B cell (primary cell): ENCODE results near the gene SH3YL1. TPM values are rescaled to one million over a fixed set of nuclear protein-coding genes. Genes with fewer than 3 reads are reported as not detected.

ENCODE experiments used
- ATAC-seq: fragments of 200-7000 bp; cut with Tn5 transposase; one replicate; pipeline ENCODE4 v1.10.0; 2021; ENCODE audit warnings: low read depth, mild to moderate bottlenecking, moderate number of reproducible peaks, moderate library complexity
- CTCF ChIA-PET: fragments of 350-600 bp; sonication (Branson Sonifier 250); formaldehyde crosslinking; loops from one replicate; lab custom pipeline; 2021; ENCODE audit warnings: antibody characterized with exemption, inconsistent platforms; lab: Charles Lee
- POLR2A ChIA-PET: fragments of 350-600 bp; sonication (Branson Sonifier 250); formaldehyde crosslinking; loops from one replicate; lab custom pipeline; 2021; ENCODE audit warnings: antibody characterized with exemption; lab: Charles Lee
- DNase-seq: peaks from one replicate; pipeline ENCODE4 v3.0.0; 2013
- H2AFZ ChIP-seq: 2 replicates; pipeline ENCODE4 v1.6.1; 2012; ENCODE audit warnings: mild to moderate bottlenecking, low read depth, low read length; ENCODE audit not compliant: insufficient read depth, poor library complexity, severe bottlenecking
- H3K27ac ChIP-seq, 2 donors: 1 replicate in 1 of 2; 2 replicates in 1 of 2; pipeline ENCODE4 v1.5.1; 2012 to 2013; ENCODE audit warnings: low read length in 2 of 2, mild to moderate bottlenecking in 2 of 2, moderate library complexity in 1 of 2
- H3K27me3 ChIP-seq, 4 experiments: fragments of 200-600 bp in 1 of 4; sonication (generic) in 1 of 4; replicated peaks in 1 of 4; 1 replicate in 2 of 4; 2 replicates in 2 of 4; pipeline versions ENCODE4 v1.6.1 to v1.7.0; 2013 to 2016; ENCODE audit warnings: low read length in 3 of 4, mild to moderate bottlenecking in 2 of 4, mixed read lengths in 1 of 4, moderate library complexity in 1 of 4; ENCODE audit not compliant: insufficient read depth in 4 of 4, control insufficient read depth in 3 of 4; ENCODE audit errors: control extremely low read depth in 1 of 4
- H3K36me3 ChIP-seq, 2 experiments: replicated peaks in 1 of 2; 1 replicate in 1 of 2; 2 replicates in 1 of 2; pipeline versions ENCODE4 v1.6.1 to v1.7.1; 2013; ENCODE audit warnings: low read length in 1 of 2; ENCODE audit not compliant: insufficient read depth in 2 of 2, control insufficient read depth in 1 of 2; ENCODE audit errors: control extremely low read depth in 1 of 2, extremely low read depth in 1 of 2
- H3K4me1 ChIP-seq, 2 donors: fragments of 200-600 bp in 1 of 2; sonication (generic) in 1 of 2; 1 replicate in 1 of 2; 2 replicates in 1 of 2; pipeline versions ENCODE4 v1.5.1 to v1.6.1; 2013 to 2017; ENCODE audit warnings: low read length in 2 of 2; ENCODE audit not compliant: control insufficient read depth in 2 of 2, insufficient read depth in 2 of 2
- H3K4me2 ChIP-seq: replicated peaks from 2 replicates; pipeline ENCODE3; 2012; ENCODE audit warnings: mild to moderate bottlenecking, low read depth, low read length; ENCODE audit not compliant: poor library complexity, severe bottlenecking
- H3K4me3 ChIP-seq, 5 experiments: fragments of 200-600 bp in 1 of 5; sonication (generic) in 1 of 5; 1 replicate in 3 of 5; 2 replicates in 2 of 5; pipeline versions ENCODE4 v1.5.1 to v1.7.0; 2011 to 2016; ENCODE audit warnings: low read length in 4 of 5, mild to moderate bottlenecking in 4 of 5, low read depth in 2 of 5, control low read depth in 1 of 5, moderate library complexity in 1 of 5; ENCODE audit not compliant: insufficient read depth in 1 of 5; ENCODE audit errors: control extremely low read depth in 1 of 5, extremely low read depth in 1 of 5
- H3K79me2 ChIP-seq: fragments of 200-600 bp; sonication (generic); one replicate; pipeline ENCODE4 v1.6.0; 2016; ENCODE audit warnings: low read length; ENCODE audit not compliant: control insufficient read depth, insufficient read depth
- H3K9ac ChIP-seq: fragments of 200-600 bp; sonication (generic); 2 replicates; pipeline ENCODE4 v1.6.1; 2017; ENCODE audit warnings: mild to moderate bottlenecking, low read length, moderate library complexity
- H3K9me3 ChIP-seq, 3 donors: one replicate each; pipeline versions ENCODE4 v1.6.1 to v1.7.1; 2013; ENCODE audit warnings: low read length in 2 of 3; ENCODE audit not compliant: control insufficient read depth in 2 of 3, insufficient read depth in 1 of 3; ENCODE audit errors: control extremely low read depth in 1 of 3
- H4K20me1 ChIP-seq: 2 replicates; pipeline ENCODE4 v1.6.0; 2012; ENCODE audit warnings: mild to moderate bottlenecking, low read length; ENCODE audit not compliant: insufficient read depth, control insufficient read depth, poor library complexity, severe bottlenecking
- H3K27ac Mint-ChIP-seq: one replicate; pipeline ENCODE4 v1.8.0; 2021; ENCODE audit warnings: mixed read lengths
- H3K27me3 Mint-ChIP-seq: one replicate; pipeline ENCODE4 v1.8.0; 2021; ENCODE audit warnings: mixed read lengths
- H3K4me1 Mint-ChIP-seq: one replicate; pipeline ENCODE4 v1.8.0; 2021; ENCODE audit warnings: mixed read lengths
- H3K4me3 Mint-ChIP-seq: one replicate; pipeline ENCODE4 v1.8.0; 2021; ENCODE audit warnings: mixed read lengths
- H3K9me3 Mint-ChIP-seq: one replicate; pipeline ENCODE4 v1.8.0; 2022; ENCODE audit warnings: mixed read lengths; ENCODE audit not compliant: insufficient read depth
- EZH2 ChIP-seq: IDR thresholded peaks from 2 replicates; pipeline ENCODE4 v1.6.1; 2012; ENCODE audit warnings: borderline replicate concordance, low read depth, mild to moderate bottlenecking, moderate library complexity, low read length; ENCODE audit not compliant: insufficient read depth, poor library complexity, severe bottlenecking
- intact Hi-C: fragments of 100-400 bp; cut with micrococcal nuclease; formaldehyde crosslinking; loops from one replicate; pipeline ENCODE4 v1.10.0; 2022
- polyA plus RNA-seq: library from polyadenylated mRNA; depleted of rRNA; stranded (reverse); fragments of >200 nt; gene quantifications from 2 replicates; pipeline ENCODE4 v1.2.3, GENCODE V29; 2012
- total RNA-seq, 2 donors: library from RNA; stranded (reverse); fragments of 120-200 nt in 1 of 2; gene quantifications; 1 replicate in 1 of 2; 2 replicates in 1 of 2; pipeline versions ENCODE4 v1.2.3 to v1.2.4, GENCODE V29; 2013 to 2022
- TF ChIP-seq, protein P1 (sequence below): fragments of 200-600 bp; IDR thresholded peaks from one replicate; pipeline ENCODE4 v1.8.0; 2022; ENCODE audit warnings: antibody characterized with exemption, mild to moderate bottlenecking

The SH3YL1 gene
- total and polyA plus RNA-seq, 2 donors (not counting 1 experiment from before 2014, with no cell fraction given) = 33.2 to 48.4 TPM

DNA sequence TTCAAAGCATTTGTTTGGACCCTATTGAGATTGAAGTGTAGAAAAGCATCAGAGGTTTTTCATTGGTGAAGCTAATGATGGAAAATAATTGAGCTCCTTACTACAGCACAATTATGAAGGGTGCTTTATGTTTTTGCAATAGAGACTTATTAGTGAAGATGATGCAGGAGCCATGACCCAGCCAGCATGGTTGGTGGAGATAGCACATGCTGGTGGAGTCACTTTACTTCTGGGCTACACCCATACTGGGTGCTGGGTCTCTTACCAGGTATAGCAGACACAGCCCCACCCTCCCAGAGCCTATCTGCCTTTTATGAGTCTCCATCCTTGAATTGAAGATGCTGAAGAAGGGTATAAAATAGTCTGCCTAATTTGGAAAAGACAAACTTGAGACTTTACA lies 4.5 kb upstream of the SH3YL1 start:
- Histone ChIP-seq H3K4me2 (no peak overlapping the region), H3K4me3 (no peak overlapping the region)
- POLR2A ChIA-PET = no interaction called here

More for the DNA sequence above, 4.5 kb upstream of the SH3YL1 start:
- ATAC-seq (no peak), DNase-seq (no peak)
- no peak overlapping the region for H3K9ac ChIP-seq
- CTCF ChIA-PET = interaction anchor here (0.9 kb wide), 1 partner anchor 262 kb away, joined by 3 read pairs; no protein-coding TSS in a partner anchor
- TF ChIP-seq, protein P1, sequence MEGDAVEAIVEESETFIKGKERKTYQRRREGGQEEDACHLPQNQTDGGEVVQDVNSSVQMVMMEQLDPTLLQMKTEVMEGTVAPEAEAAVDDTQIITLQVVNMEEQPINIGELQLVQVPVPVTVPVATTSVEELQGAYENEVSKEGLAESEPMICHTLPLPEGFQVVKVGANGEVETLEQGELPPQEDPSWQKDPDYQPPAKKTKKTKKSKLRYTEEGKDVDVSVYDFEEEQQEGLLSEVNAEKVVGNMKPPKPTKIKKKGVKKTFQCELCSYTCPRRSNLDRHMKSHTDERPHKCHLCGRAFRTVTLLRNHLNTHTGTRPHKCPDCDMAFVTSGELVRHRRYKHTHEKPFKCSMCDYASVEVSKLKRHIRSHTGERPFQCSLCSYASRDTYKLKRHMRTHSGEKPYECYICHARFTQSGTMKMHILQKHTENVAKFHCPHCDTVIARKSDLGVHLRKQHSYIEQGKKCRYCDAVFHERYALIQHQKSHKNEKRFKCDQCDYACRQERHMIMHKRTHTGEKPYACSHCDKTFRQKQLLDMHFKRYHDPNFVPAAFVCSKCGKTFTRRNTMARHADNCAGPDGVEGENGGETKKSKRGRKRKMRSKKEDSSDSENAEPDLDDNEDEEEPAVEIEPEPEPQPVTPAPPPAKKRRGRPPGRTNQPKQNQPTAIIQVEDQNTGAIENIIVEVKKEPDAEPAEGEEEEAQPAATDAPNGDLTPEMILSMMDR = no peak
- no peak for TF ChIP-seq EZH2
- H3K4me1 Mint-ChIP-seq = peaks cover 55% of the 10 kb centered on the region
- no peaks in the 10 kb centered on the region for H3K27me3 Mint-ChIP-seq
- no peak overlapping the region for H3K27ac Mint-ChIP-seq
- H3K4me1 ChIP-seq = peaks cover 18 to 24% of the 10 kb centered on the region in 2 donors
- no peak overlapping the region for H3K27ac ChIP-seq
- no peaks in the 10 kb centered on the region for H3K9me3 Mint-ChIP-seq
- intact Hi-C loops = loop anchor here (10.0 kb wide), 1 partner anchor 196 kb away; no protein-coding TSS in a partner anchor
- H4K20me1 ChIP-seq = peaks cover 63% of the 10 kb centered on the region
- no peaks in the 10 kb centered on the region for H3K27me3 ChIP-seq
- no peak overlapping the region for H3K4me3 Mint-ChIP-seq
- H3K36me3 ChIP-seq = peaks cover 0 to 26% of the 10 kb centered on the region in 2 experiments
- H3K79me2 ChIP-seq = peaks cover 80% of the 10 kb centered on the region
- no peaks in the 10 kb centered on the region for H3K9me3 ChIP-seq
- no peak overlapping the region for H2AFZ ChIP-seq
